ENCODE measurements around the gene TBC1D32. TPM values are rescaled to one million over a fixed set of nuclear protein-coding genes. Genes with fewer than 3 reads are reported as not detected.

Gene TBC1D32
- total RNA-seq, 4 donors from 2014 or later, result 13.4 to 49.6 (median 22.6) TPM

- Histone ChIP-seq H3K4me3 (no peak overlapping the region), H3K9me3 (peaks cover 12% of the 10 kb centered on the region in 2 donors), H3K4me1 (no peaks in the 10 kb centered on the region), H3K27ac (no peak overlapping the region), H3K36me3 (peaks cover 0 to 10% (median 0%) of the 10 kb centered on the region in 4 donors), H3K27me3 (no peaks in the 10 kb centered on the region)
- intact Hi-C loops (cut with DNase I; ENCODE audit: low total_unique reads) (no loop called here), in situ Hi-C loops (cut with MboI; ENCODE audit: low pct_ligation_motif_present in 1 of 4, low pct_unique_long_range_greater_than_20kb in 1 of 4, low sequenced_read_pairs in 3 of 4) (no loop called here)
- TF ChIP-seq CTCF (IDR thresholded peaks at IDR 0.05) (no peak), POLR2A (IDR thresholded peaks at IDR 0.05) (no peak), POLR2AphosphoS5 (IDR thresholded peaks at IDR 0.05) (no peak), EP300 (IDR thresholded peaks at IDR 0.05; ENCODE audit: low read depth) (no peak)
- no peak for DNase-seq
Observed at GRCh38 chr6:121124600-121124999, 209.7 kb downstream of the TBC1D32 start.

- intact Hi-C loops (cut with DNase I; ENCODE audit: low total_unique reads) (no loop called here), in situ Hi-C loops (cut with MboI; ENCODE audit: low pct_ligation_motif_present in 1 of 4, low pct_unique_long_range_greater_than_20kb in 1 of 4, low sequenced_read_pairs in 3 of 4) (no loop called here)
- Histone ChIP-seq H3K27me3 (no peaks in the 10 kb centered on the region), H3K9me3 (no peaks in the 10 kb centered on the region), H3K27ac (no peak overlapping the region), H3K4me3 (no peak overlapping the region), H3K4me1 (no peaks in the 10 kb centered on the region), H3K36me3 (no peaks in the 10 kb centered on the region)
- no peak for DNase-seq
- TF ChIP-seq EP300 (IDR thresholded peaks at IDR 0.05; ENCODE audit: low read depth), result no peak
- no peak for TF ChIP-seq POLR2A (IDR thresholded peaks at IDR 0.05)
- no peak for TF ChIP-seq CTCF (IDR thresholded peaks at IDR 0.05)
- TF ChIP-seq POLR2AphosphoS5 (IDR thresholded peaks at IDR 0.05), result no peak
Observed at GRCh38 chr6:121112356-121112755, 221.9 kb downstream of the TBC1D32 start.

- H3K27me3 ChIP-seq, result no peaks in the 10 kb centered on the region
- intact Hi-C loops (cut with DNase I; ENCODE audit: low total_unique reads), result no loop called here
- H3K27ac ChIP-seq, result no peak overlapping the region
- whole genome bisulfite sequencing, 2 donors (ENCODE audit: low coverage in 1 of 2), result 89 to 97% methylated on average over 4 of the region's 4 CpGs
- DNase-seq, result no peak
- no peaks in the 10 kb centered on the region for H3K36me3 ChIP-seq
- in situ Hi-C loops (cut with MboI; ENCODE audit: low pct_ligation_motif_present in 1 of 4, low pct_unique_long_range_greater_than_20kb in 1 of 4, low sequenced_read_pairs in 3 of 4), result no loop called here
- no peak overlapping the region for H3K4me3 ChIP-seq
- no peaks in the 10 kb centered on the region for H3K9me3 ChIP-seq
- no peak for TF ChIP-seq POLR2AphosphoS5 (IDR thresholded peaks at IDR 0.05)
- TF ChIP-seq POLR2A (IDR thresholded peaks at IDR 0.05), result no peak
- TF ChIP-seq CTCF (IDR thresholded peaks at IDR 0.05), result no peak
- no peaks in the 10 kb centered on the region for H3K4me1 ChIP-seq
Observed at GRCh38 chr6:121110733-121111132, 223.5 kb downstream of the TBC1D32 start.

- H3K9me3 ChIP-seq, result no peaks in the 10 kb centered on the region
- no peak overlapping the region for H3K4me3 ChIP-seq
- in situ Hi-C loops (cut with MboI; ENCODE audit: low pct_ligation_motif_present in 1 of 4, low pct_unique_long_range_greater_than_20kb in 1 of 4, low sequenced_read_pairs in 3 of 4) (no loop called here), intact Hi-C loops (cut with DNase I; ENCODE audit: low total_unique reads) (no loop called here)
- H3K27me3 ChIP-seq, result no peaks in the 10 kb centered on the region
- no peaks in the 10 kb centered on the region for H3K4me1 ChIP-seq
- TF ChIP-seq EP300 (IDR thresholded peaks at IDR 0.05; ENCODE audit: low read depth) (no peak), POLR2A (IDR thresholded peaks at IDR 0.05) (no peak), POLR2AphosphoS5 (IDR thresholded peaks at IDR 0.05) (no peak), CTCF (IDR thresholded peaks at IDR 0.05) (no peak)
- H3K27ac ChIP-seq, result no peak overlapping the region
- no peaks in the 10 kb centered on the region for H3K36me3 ChIP-seq
- 85 to 100% methylated on average over 1 of the region's 1 CpG for WGBS, 2 donors (ENCODE audit: low coverage in 1 of 2)
- DNase-seq, result no peak
Observed at GRCh38 chr6:121106962-121107361, 227.3 kb downstream of the TBC1D32 start.
